Stimulated activated CD4-positive, alpha-beta T cell treated with anti-CD3 and anti-CD28 coated beads, Interleukin-15, amount 100 ng/mL, for 24 hours (primary cell): ENCODE measurements around the gene VPS51.
"Not testable (repeated sequence)": the region's sequence is repeated elsewhere in the genome, so short reads cannot be mapped to it uniquely, and the experiment has no call there.

Experiments
- DNase-seq: peaks from one replicate; pipeline ENCODE4 v3.0.0-alpha.2; 2020

The VPS51 gene

GRCh38 chr11:65136515-65137096 lies 40.6 kb downstream of the VPS51 start:
- no peak for DNase-seq

GRCh38 chr11:65141896-65142494 lies 46.0 kb downstream of the VPS51 start:
- DNase-seq: no peak

GRCh38 chr11:65147352-65148075 lies 51.5 kb downstream of the VPS51 start:
- no peak for DNase-seq

GRCh38 chr11:65148657-65149056 lies 52.6 kb downstream of the VPS51 start:
- DNase-seq: no peak

- not testable (repeated sequence) for DNase-seq
Observed at GRCh38 chr11:65150131-65150508, 54.1 kb downstream of the VPS51 start.

- peak; percentile 53 for DNase-seq
Observed at GRCh38 chr11:65150509-65151299, 54.7 kb downstream of the VPS51 start.

- no peak for DNase-seq
Observed at GRCh38 chr11:65151331-65151899, 55.4 kb downstream of the VPS51 start.

GRCh38 chr11:65152122-65152521 lies 56.1 kb downstream of the VPS51 start:
- DNase-seq: no peak

GRCh38 chr11:65156256-65156655 lies 60.2 kb downstream of the VPS51 start:
- no peak for DNase-seq

- DNase-seq: no peak
Observed at GRCh38 chr11:65156926-65157325, 60.9 kb downstream of the VPS51 start.

GRCh38 chr11:65157336-65157735 lies 61.3 kb downstream of the VPS51 start:
- no peak for DNase-seq

- DNase-seq: no peak
Observed at GRCh38 chr11:65159012-65159411, 63.0 kb downstream of the VPS51 start.

GRCh38 chr11:65160643-65161042 lies 64.6 kb downstream of the VPS51 start:
- no peak for DNase-seq
